TTC549 (cell line): ENCODE measurements around the gene SAMD9L.
"Not testable (repeated sequence)": the region's sequence is repeated elsewhere in the genome, so short reads cannot be mapped to it uniquely, and the experiment has no call there.

Source experiments
- FAIRE-seq: peaks from 2 replicates; lab custom pipeline; 2012; peaks lifted over from hg19 to GRCh38; lab: Jason Lieb, UNC

SAMD9L gene

DNA sequence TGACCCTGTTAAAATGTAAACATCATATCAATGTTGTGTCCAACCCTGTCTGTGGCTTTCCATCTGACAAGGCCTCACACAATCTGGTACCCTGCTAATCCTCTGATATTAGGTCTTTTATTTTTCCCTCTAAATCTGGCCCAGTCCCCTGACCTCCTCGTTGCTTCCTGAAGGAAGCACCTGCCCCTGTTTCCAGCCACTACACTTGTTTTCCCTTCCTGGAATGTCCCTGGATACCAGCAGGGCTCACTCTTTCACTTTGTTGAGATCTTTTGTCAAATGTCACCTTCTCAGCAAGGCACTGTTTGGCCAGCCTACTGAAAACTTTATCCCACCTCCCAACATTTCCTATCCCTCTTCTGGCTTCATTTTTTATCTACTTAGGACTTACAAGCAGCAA lies 2.1 kb downstream of the SAMD9L start:
- no peak for FAIRE-seq

DNA sequence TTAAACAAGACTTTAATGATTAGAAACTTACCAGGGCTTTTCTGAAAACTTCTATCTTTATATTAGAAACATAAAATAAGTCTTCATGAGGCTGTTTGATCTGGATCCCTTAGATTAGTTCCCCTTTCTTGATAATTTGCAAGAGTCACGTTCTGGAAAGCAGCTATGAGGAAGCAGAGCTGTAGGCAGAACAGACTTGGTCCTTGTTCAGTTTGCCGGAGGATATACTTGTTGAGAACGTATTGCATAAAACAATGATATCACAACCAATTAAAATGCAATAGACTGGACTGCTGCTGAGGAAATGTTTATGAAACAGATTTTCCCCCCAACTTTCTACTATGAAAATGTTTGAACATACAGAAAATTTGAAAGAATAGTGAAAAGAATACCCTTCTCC lies 2.8 kb downstream of the SAMD9L start:
- no peak for FAIRE-seq

DNA sequence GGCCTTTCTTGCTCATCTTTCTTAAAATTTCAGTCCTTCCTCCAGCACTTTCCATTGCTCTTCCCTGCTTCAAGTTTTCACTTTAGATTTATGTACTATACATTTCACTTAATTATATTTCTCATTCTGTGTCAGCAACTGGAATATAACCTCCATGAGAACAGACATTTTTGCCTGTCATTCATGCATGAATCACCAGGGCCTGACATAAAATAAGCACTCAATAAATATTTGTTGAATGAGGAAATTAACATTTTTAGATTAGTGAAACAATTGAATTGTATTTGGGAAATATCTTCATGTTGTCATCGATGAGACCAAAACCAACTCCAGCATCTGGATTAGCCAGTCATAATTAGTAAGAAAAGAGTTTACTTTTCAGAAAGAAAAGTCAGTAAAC lies 6.1 kb downstream of the SAMD9L start:
- no peak for FAIRE-seq

DNA sequence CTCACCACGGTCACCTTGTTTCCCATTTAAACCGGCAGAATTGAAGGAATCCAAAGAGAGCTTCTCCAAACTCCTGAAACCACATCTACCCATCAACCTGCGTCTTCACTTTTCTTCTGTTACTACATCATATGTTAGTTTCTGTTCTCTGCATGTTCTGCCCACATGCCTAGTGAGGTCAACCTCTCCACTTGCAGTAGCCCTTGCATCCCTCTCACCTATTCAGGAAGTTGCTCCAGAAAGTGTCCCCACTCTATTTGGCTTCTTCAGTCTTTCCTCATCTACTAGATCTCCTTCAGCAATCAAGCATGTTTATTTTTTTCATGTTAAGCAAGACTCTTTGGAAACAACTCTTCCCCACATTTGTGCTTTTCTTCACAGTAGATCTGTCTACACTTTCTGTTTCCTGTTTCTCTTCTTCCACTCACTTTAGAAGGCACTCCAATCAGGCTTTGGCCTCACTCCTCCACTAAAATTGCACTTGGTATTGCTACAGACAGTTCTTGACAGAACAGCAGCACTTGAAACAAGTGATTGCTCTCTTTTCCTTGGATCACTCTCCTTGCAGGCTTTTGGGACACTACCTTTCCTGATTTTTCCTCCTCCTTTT lies 7.5 kb downstream of the SAMD9L start:
- FAIRE-seq, result no peak

DNA sequence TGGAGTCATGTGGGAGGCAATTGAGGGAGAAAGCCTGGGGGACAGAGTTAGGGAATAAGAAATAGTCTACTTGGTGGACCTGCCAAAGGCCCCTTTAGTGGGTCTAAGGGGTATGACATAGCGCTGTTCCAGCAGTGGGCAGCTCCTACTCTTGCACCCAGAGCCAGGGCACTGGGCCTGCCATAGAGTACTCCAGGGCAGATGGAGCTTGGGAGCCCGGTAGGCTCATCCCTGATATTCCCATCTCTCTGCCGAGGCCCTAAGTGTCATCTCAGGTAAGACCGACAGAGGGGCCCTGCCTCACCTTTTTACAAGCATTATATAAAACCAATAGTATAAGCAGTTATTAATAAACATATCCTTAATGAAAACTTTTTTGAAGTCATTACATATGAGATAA lies 9.6 kb downstream of the SAMD9L start:
- no peak for FAIRE-seq

DNA sequence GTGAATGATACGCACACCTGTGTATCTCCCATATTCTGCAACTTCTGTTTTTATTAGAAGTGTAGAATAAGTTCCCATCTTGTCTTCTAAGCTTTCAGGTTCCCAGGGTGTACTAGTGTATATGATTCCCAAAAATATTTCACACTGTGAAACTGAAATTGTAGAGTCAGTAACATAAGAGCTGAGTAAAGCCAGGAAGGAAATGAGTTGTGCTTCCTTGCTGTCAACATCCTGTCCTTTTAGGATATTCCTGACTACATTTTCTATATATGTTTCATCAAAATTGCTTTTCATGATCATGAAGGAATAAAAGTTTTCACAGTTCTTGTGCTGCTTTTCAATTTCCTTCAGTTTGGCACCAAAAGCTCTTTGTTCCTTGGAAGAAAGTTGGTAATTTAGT lies 15.2 kb downstream of the SAMD9L start:
- no peak for FAIRE-seq

DNA sequence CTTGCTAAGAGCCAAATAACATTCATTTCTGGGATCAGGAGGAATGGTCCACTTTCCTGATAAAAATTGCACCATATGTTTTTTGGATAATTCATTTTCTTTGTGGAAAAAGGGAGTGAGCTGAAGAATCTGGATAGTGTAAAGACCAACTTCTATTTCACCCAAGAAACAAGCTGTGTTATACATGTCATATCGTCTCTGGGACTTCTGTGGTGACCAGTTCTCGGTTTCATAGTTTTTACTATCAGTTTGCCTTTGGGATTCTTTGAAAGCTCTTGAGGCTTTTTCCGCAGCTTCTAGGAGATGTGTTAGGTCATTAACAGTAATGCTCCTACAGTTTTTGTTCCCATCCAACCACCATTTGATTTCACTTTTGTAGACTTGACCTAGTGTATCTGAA lies 16.0 kb downstream of the SAMD9L start:
- FAIRE-seq, result no peak

DNA sequence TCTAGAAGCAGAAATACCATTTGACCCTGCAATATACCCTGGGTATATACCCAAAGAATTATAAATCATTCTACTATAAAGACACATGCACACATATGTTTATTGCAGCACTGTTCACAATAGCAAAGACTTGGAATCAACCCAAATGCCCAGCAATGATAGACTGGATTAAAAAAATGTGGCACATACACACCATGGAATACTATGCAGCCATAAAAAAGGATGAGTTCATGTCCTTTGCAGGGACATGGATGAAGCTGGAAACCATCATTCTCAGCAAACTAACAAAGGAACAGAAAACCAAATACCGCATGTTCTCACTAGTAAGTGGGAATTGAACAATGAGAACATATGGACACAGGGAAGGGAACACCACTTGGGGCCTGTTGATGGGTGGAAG lies 21.2 kb downstream of the SAMD9L start:
- FAIRE-seq, result not testable (repeated sequence)

DNA sequence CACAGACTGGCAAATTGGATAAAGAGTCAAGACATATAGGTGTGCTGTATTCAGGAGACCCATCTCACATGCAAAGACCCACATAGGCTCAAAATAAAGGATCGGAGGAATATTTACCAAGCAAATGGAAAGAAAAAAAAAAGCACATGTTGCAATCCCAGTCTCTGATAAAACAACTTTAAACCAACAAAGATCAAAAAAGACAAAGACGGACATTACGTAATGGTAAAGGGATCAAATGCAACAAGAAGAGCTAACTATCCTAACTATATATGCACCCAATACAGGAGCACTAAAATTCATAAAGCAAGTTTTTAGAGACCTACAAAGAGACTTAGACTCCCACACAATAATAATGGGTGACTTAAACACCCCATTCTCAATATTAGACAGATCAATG lies 24.7 kb downstream of the SAMD9L start:
- FAIRE-seq, result not testable (repeated sequence)

DNA sequence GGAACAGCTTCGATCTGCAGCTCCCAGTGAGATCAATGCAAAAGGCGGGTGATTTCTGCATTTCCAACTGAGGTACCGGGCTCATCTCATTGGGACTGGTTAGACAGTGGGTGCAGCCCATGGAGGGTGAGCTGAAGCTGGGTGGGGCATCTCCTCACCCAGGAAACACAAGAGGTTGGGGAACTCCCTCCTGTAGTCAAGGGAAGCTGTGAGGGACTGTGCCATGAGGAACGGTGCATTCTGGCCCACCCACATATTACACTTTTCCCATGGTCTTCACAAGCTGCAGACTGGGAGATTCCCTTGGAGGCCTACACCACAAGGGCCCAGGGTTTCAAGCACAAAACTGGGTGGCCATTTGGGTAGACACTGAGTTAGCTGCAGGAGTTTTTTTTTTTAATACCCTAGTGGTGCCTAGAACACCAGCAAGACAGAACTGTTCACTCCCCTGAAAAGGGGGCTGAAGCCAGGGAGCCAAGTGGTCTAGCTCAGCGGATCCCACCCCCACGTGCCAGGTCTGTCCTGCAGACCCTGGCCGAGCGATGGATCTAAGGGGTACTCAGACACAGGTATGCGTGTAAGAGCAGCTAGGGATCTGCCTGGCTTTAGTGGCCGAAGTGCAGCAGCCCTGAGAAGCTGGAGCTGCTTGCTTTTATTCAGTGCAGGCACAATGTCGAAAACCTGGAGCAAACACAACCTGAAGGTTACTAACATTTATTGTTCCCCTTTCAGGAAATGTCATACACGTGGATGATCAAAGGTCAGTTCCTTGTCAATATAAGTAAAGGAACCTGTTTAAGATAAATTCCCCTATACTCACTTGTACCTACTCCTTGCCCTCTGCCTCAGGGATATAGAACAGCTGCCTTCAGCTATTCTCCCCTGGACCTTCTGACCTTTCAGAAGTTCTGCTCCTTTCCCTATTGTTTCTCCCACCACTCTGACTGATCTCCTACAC lies 27.3 kb downstream of the SAMD9L start:
- FAIRE-seq, result no peak

DNA sequence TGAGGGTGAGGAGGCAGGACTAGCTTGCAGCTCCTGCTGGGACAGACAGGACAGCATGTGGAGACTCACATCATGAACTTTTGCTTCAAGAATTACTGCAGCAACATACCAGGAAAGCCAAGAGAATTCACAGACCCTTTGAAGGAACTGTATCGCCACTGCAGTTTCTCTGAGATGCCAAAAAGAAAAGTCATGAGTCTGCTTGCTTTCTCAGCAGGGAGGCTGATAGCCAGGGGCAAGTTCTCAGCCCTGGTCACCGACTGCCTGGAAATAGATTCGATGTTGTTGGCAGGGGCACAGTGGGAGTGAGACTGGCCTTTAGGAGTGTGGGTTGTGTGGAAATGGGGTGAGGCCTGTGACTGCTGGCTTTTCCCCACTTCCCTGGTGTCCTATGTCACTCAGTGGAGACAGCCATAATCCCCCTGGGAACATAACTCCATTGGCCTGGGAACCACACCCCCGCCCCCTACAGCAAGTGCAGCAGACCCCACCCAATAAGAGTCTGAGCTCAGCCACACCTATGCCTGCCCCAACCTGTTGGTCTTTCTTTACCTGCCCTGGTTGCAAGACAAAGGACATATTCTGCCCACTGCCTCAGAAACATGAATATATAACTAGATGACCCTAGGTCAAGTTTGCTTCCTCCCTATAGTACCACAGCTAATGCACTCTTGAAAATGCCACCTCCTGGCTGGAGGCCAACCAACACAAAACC lies 28.8 kb downstream of the SAMD9L start:
- no peak for FAIRE-seq

DNA sequence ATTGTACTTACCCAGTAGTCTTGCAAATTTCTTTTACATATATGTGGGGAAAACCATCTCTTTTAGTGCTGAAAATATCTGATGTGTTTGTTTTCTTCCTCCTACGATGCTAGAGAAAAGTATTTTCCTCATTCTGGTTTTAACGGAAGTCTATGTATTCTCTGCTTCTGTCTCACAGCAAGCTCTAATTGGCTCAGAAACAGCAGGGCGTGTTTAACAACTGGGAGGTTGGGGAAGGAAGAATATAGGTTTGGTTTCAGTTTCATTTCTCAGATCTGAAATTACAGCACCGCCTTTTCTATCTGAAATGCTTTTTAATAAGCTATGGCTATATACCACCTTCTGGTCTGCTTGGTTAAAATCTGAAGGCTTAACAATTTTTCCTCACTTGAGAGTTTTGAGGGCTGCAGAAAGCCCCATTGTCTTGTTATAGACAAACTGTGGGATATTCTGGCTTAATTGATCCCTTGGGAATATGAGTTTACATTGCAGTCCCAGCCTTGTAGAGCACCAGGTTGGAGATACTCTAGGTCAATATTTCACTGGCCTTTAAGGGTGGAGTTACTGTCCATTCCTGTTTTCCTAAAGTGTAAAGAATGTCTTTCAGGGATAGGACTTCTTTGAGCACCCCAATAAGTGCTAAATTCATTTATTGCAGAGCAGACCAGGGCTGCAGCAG lies 30.2 kb downstream of the SAMD9L start, which contains the start of gene SAMD9:
Gene SAMD9, minus strand, starts transcription at position 128 of the 679 bp plus-strand sequence. CDS start 11,882 bp downstream, outside the sequence.
- no peak for FAIRE-seq

DNA sequence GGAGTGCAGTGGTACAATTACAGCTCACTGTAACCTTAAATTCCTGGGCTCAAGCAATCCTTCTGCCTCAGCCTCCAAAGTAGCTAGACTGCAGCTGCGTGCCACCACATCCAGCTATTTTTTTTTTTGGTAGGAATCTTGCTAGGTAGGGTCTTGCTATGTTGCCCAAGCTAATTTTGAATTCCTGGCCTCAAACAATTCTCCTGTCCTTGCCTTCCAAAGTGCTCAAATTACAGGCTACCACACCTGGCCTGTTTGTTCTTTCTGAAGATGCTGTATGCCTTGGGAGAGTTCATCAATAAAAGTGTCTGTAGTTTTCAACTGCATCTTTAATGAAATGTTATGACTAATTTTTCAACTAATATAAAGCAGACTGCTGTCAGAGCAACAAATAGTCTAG lies 30.9 kb downstream of the SAMD9L start:
- FAIRE-seq, result no peak

DNA sequence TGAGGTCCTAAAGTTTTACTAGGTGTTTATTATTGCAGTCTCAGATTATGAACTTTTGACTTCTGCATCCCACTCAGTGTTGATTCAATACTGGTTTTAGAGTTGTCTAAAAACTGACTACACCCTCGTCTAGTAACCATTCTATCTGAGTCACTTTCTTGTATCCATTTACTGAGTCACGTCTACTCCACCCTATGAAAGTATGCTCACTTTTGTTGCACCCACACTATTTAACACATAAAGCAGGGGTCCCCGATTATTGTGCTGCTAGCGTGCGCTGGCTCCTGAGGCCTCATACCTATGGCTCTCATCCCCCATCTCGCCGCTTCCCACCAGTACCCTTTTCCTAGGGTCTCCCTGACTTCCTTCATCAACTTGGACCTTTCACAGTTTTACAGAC lies 32.4 kb downstream of the SAMD9L start:
- no peak for FAIRE-seq

DNA sequence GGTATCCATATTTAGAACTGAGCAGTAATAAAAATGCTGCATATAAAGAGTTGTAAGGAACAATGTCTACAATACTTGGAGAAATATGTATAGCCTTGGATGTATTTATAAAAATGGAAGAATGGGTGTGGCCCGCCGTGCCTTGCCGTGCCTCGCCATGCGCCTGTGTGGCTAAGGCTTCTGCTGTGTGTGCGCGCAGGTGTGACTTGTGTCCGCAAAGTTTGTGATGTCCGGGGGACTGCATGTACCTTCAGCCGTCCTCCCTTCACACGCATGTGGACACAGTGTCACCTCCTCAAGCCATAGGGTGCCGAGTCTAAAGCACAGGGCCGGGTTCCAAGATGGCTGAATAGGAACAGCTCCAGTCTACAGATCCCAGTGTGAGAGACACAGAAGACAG lies 40.2 kb downstream of the SAMD9L start:
- FAIRE-seq, result no peak

DNA sequence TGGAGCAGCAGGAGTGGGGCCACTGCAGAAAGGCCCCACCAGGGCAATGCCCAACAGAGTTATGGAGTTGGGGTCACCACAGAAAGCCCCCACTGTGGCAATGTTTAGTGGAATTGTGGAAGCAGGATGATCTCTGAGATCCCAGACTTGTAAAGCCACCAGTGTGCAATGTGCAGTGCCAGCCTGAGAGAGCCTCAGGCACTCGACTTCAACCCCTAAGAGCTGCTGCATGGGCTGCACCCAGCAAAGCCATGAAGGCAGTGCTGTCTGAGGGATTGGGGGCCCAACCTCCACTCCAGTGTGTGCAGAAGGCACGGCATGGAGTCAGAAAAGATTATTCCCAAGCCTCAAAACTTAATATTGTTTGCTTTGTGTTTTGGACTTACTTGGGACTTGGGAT lies 50.8 kb downstream of the SAMD9L start:
- FAIRE-seq, result no peak

DNA sequence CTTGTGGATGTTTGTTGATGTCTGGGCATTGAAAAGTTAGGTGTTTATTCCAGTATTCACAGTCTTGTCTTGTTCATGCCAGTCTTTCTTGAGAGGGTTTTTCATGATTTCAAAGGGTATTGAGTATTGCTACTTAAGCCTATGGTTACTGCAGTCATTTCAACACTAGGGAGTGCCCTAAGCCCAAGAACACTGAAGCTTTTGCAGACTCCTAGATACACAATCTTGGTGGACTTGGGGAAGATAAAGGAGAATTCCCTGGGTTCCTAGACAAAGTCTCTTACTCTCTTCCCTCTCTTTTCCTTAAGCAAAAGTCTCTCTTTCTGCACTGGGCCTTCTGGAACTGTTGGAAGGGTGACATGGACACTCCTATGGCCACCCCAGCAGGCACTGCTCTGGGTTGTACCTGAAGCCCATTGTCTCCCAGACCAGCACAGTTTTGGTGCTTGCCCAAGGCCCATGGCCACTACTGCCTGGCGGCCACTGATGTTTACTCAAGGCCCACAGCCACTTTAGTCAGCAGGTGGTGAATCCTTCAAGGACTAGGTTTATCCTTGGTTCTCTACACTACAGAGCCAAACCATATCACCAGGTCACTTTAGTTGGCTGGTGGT lies 55.3 kb downstream of the SAMD9L start:
- no peak for FAIRE-seq
